ENCODE results near the gene ASB15.
A peak's percentile ranks its signal among the peaks of the same experiment; 100 is the strongest.
"Not testable (repeated sequence)": the region's sequence is repeated elsewhere in the genome, so short reads cannot be mapped to it uniquely, and the experiment has no call there.

ASB15 gene

GRCh38 chr7:123599766-123600165, 1.9 kb upstream of the ASB15 start:
- DNase-seq: no peak

DNA sequence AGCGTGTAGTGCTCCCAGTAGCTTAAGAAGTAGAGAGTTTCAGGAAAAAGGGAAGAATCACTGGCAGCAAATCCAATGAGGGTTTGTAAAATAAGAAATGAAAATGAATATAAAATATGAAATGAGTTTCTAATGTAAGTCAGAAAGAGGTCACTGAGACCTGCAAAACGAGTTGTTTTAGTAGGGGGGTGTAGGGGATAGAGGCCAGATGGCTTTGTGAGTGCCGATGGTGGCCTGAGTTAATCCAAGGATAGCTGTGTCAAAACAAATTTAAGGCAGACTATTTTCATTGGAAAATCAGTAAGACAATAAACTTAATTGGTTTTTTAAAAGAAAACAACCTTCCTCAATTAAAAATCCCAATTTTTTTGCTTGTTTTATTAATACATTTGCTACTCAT, 745 bp upstream of the ASB15 start:
- no peak for DNase-seq

GRCh38 chr7:123602648-123603047, 1.0 kb downstream of the ASB15 start:
- no peak for DNase-seq

DNA sequence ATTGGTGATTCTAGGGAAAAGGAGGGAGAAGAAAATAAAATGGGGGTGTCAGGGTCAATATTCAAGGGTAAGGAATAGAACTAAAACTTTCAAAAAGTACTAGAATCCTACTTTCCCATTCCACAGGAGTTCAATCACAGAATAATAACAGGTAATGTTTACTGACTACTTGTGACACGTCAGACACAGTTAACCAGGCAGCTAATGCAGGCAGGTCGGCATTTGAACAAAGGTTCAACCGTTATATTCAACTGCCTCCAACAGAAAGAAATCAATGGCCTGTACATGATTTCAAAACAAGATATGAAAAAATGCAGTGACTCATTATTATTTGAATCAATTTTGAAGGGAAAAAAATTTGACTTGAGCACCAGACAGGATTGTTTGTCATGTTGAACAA, 3.1 kb downstream of the ASB15 start:
- DNase-seq: no peak

DNA sequence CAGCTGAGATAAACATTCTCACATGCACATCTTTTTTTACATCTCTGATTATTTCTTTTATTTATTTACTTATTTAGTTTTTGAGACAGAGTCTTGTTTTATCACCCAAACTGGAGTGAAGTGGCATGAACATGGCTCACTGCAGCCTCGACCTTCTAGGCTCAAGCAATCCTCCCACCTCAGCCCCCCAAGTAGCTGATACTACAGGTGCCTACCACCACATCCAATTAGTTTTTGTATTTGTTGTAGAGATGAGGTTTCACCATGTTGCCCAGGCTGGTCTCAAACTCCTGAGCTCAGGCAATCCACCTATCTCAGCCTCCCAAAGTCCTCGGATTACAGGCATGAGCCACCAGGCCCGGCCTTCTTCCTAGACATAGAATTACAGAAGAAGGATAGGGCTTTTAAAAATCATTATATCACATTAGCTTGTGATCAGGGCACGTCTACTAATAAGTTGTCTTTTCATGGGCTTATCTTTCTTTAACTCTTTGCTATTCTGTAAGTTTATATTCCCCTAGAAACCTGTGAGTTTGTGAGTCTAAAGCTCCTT, 5.9 kb downstream of the ASB15 start:
- no peak for DNase-seq

DNA sequence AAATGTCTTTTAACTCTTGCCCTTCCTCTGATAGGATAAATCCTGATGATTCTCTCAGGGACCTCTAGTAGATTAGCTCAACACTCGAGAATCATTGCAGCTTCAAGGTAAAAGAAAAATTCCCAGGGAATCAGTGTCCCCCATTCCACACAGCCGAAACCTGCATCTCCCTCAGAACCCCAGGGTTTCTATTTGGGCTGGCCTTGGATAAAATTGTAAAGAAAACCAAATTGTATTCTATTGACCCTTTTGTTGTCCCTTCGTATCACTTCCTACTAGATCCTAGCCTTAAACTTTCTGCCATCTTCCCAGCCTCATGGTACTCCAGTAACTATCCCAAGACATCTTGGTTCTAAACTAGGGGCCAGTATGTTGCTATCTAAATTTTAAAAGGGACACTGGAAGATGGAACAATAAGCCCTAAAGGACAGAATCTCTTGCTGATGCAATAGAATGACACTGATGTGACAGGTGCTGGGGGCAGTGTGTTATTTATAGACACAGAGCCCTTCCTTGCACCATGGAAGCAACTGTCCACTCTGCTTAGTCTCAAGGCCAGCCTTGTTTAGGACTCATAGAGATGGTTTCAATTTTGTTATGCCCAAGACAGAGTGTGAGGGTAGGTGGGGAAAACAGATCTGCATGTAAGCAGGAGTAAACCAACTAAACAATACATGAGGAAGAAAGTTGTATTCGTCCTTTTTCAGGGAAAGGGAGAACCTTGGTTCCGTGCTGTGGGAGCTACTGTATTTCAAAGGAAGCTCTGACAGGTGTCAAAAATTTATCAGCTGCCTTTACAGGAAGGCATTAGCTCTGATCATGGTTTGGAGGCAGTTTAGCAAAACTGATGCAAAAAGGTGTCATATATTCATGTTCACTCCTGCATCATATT, 7.6 kb downstream of the ASB15 start:
- no peak for DNase-seq

DNA sequence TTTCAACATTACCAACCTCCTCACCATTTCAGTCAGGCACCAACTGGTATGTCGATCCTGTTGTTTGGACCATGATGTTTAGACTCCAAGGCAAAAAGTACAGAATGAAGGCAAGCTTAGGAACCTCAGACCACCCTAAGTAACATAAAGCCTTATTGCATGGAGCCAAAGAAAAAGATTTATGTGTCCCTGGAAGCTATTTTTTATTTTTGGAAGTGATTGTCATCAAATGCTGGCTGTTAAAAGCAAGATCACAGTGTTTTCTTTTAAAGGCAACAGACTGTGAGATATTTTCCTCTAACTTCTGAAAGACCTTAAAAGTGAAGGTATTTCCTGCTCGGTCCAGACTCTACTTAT, 8.2 kb downstream of the ASB15 start:
- DNase-seq: no peak

DNA sequence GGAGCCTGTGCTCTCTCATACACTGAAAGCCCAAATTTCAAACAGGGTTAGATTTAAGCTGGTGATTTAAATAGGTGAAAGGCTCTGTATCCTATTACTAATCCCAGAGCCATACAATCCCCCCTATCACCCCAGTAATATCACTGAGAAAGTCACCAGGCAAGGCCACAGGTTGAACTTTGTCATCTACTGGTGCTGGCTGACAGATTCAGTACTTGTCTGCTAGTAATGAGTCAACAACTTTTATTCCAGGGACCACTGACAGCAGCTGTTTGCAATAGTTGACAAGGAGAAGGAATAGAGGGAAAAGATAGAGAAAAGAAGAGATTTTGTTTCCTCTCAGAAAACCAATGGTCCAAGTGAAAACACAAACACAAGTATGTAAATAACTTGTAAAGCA, 10.4 kb downstream of the ASB15 start:
- DNase-seq: no peak

DNA sequence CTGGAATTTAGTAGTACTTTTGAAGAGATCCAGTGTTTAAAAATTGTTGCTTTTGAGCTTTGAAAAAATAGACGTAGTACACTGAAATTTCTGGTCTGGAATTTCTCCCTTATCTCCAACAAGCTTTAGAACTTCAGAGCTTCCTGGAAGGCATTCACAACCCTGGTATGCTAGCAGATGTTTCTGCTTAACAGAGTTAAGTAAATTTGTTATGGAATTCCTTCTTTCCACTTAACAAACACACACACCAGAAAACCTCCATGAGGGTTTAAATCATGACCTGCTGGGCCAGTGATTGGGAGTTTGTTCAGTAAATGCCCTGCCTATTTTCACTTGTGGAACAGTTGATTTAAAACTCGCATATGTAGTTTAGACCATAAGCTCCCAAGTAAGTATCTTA, 13.7 kb downstream of the ASB15 start:
- DNase-seq: no peak

- DNase-seq: no peak
Measured at GRCh38 chr7:123616223-123616622, 14.6 kb downstream of the ASB15 start.

DNA sequence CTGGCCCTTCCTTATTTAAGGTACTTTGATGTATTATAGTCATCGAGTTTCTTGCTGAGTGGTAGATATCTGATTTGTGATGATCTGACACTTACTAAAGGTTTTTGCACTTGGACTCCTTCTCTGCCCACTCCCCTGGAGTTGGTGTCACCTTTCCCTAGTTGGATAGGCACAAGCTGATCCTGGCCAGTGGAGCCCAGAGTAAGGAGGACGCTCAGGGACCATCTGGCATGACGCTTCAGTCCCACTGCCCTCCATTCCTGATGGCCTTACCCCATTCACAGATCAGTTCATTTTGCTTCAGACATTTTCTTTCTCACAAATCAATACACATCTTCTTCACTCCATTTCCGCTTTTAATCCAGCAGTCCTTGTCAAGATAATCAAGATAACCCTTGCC, 20.1 kb downstream of the ASB15 start:
- no peak for DNase-seq

- peak; percentile 70 for DNase-seq
Measured at GRCh38 chr7:123622660-123623386, 21.2 kb downstream of the ASB15 start.

DNA sequence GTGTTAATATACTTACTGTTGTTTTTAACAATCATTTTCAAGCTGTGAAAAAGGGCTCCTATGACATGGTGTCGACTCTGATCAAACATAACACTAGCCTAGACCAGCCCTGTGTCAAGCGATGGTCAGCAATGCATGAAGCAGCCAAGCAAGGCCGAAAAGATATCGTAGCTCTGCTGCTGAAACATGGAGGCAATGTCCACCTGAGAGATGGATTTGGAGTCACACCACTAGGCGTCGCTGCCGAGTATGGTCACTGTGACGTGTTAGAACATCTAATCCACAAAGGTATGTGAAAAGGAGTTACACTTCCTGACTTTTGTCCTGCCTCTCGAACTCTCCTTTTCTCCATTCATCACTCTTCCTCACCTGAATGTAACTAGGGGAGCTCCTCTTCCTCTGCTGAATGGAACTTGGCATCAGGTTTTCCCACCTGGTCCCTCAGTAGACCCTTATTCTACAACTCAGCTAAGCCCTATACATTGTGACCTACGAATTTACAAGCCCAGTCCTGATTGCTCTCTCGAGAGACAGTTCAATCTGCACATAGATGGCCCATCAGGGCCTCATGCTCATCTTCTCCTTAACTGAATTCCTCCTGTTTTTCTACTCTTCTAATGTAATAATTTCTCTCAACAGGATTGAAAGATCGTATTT, 23.0 kb downstream of the ASB15 start:
- no peak for DNase-seq

DNA sequence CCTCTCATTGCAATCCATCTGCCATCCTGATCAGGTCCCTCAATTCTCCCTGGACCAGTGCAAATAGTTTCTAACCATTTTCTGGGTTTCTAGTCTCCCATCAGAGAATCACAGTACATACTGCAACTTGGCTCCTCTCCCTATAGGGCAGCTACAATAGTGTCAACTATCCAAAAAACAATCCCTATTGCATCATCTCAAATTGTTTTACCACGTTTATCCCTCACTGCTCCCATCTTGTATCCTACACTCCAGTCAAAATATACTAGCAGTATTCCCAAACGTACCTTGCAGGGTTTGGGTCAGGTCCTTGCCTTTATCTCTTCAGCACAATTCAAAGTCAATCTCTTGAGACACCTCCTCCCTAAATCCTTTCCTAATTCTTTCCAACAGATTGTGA, 23.6 kb downstream of the ASB15 start:
- DNase-seq: no peak

GRCh38 chr7:123627851-123628250, 26.2 kb downstream of the ASB15 start:
- DNase-seq: no peak

DNA sequence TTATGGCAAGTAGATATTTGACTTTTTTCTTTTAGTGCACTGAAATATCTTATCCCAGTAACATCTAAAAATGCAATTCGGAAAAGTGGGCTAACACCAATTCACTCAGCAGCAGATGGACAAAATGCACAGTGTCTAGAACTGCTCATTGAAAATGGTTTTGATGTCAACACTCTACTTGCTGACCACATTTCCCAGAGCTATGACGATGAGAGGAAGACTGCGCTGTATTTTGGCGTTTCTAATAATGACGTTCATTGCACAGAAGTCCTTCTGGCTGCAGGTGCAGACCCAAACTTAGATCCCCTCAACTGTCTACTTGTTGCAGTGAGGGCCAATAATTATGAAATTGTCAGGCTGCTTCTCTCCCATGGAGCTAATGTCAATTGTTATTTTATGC, 27.2 kb downstream of the ASB15 start:
- no peak for DNase-seq

- no peak for DNase-seq
Measured at GRCh38 chr7:123629281-123629680, 27.7 kb downstream of the ASB15 start.

DNA sequence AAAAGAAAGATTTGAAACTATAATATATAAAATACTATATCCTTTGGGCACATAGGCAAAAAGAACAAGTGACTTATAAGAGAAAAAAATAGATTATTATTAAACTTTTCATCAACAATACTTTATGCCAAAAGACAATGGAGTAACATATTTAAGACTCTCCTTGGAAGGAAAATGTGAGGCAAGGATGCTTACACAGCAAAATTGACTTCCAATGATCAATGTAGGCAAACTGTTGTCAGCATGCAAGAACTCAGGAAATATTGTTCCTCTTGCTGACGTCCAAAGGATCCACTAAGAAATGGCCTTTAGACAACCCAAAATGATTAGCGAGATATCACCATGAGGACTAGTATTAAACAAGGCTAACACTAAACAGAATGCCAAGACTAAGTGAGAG, 31.2 kb downstream of the ASB15 start:
- DNase-seq: no peak

DNA sequence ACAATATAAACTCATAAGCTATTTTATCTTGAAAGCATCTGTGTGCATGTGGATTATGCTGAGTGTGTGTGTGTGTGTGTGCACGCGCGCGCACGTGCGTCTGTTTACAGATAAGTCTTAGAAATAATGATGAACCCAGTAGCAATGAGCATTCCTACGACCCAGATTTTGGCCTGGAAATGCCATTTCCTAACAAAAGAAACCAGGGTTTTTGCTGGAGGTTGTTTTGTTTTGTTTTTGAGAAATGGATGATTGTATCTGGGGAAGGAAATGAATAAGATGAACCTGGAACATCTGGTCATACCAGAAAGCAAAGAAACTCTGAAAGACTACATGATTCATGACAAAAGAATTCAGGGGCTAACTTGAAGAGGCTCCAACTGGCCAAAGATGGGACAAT, 31.9 kb downstream of the ASB15 start:
- no peak for DNase-seq

DNA sequence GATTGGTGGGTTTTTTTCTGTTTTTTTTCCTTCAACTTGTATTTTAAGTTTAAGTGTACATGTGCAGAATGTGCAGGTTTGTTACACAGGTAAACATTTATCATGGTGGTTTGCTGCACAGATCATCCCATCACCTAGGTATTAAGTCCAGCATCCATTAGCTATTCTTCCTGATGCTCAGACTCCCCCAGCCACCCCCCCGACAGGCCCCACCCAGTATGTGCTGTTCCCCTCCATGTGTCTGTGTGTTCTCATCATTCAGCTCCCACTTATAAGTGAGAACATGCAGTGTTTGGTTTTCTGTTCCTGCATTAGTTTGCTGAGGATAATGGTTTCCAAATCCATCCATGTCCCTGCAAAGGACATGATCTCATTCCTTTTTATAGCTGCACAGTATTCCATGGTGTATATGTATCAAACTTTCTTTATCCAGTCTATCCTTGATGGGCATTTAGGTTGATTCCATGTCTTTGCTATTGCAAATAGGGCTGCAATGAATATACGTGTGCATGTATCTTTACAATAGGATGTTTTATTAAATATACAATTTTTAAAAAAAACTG, 32.5 kb downstream of the ASB15 start:
- DNase-seq: not testable (repeated sequence)

- DNase-seq: no peak
Measured at GRCh38 chr7:123635551-123636359, 34.1 kb downstream of the ASB15 start.

GRCh38 chr7:123637203-123637602, 35.6 kb downstream of the ASB15 start:
- DNase-seq: no peak

Measured in NCI-H1436 (cell line).